Measurements from ENCODE around the gene ZNF451.
"Not testable (repeated sequence)": the region's sequence is repeated elsewhere in the genome, so short reads cannot be mapped to it uniquely, and the experiment has no call there.

Gene ZNF451

GRCh38 chr6:57089687-57090457 lies at the start of gene ZNF451:
TSS of gene ZNF451 (plus strand) at chr6:57090188. CDS start at chr6:57090254, 66 bp downstream.
- DNase-seq: peak; percentile 94

GRCh38 chr6:57044061-57044460 lies 45.9 kb upstream of the ZNF451 start:
- not testable (repeated sequence) for DNase-seq

DNA sequence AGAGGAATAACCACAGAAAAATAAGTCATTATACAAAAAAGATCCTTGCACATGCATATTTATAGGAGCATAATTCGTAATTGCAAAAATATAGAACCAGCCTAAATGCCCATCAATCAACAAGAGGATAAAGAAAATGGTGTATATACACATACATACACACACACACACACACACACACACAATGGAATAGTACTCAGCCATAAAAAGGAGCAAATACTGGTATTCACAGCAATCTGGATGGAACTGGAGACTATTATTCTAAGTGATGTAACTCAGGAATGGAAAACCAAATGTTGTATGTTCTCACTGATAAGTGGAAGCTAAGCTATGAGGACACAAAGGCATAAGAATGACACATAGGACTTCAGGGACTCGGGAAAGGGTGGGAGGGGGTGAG lies 45.4 kb upstream of the ZNF451 start:
- DNase-seq: no peak

- DNase-seq: peak; percentile 84
These were observed 43.4 kb upstream of the ZNF451 start, which contains the start of gene KIAA1586 for GRCh38 chr6:57046332-57047256. TSS of gene KIAA1586 (plus strand) at chr6:57046693. CDS start at chr6:57046756, 63 bp downstream.

DNA sequence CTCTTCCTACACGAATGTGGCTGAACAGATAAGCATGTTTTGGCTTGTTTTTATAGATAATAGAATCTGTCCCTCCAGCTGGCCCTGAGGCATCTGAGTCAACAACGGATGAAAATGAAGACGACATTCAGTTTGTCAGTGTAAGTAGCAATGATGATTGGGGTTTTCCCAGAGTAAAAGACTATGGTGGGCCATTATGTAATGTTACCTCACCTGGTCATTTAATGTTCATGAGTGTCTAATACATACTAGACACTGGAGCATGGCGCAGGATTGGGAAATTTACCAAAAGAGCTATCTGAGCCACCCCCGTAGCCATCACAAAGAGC lies 42.8 kb upstream of the ZNF451 start:
- not testable (repeated sequence) for DNase-seq

- not testable (repeated sequence) for DNase-seq
These were observed 42.1 kb upstream of the ZNF451 start for GRCh38 chr6:57047859-57048258.

DNA sequence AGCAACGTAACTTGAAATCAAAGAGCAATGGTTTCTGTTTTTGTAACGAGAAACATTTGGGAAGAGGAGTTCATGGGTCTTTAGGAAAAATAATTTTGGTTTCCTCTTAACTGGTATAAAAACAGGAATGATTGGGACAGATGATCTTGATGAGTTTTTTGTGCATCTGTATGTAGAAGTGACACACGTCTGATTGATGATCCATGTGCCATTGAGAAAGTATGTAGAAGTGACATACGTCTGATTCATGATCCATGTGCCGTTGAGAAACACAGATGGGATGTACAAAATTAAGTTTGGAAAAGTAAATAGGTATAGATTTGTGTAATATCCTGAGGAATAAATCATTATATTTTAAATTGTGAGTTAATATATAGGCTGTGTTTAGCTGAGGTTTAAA lies 41.4 kb upstream of the ZNF451 start:
- DNase-seq: no peak

GRCh38 chr6:57063847-57064246 lies 26.1 kb upstream of the ZNF451 start:
- DNase-seq: no peak

DNA sequence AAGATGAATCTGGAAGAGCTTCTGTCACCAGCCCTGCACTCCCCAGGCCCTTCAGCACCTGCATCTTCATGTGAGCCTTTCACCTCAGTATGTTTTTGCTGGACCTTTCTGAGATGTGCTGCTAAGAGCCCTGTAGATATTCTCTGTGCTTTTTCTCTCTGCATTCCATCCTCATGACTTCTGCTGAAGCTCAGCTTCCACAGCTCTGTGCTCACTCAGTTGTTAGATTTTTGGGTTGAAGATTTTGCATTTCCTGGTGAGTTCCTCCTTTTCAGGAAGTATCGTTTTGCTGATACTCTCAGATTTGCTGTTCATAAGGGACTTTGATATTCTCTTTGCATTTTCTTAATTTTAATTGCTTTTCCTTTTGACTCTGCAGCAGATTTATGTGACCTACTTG lies 25.2 kb upstream of the ZNF451 start:
- no peak for DNase-seq

DNA sequence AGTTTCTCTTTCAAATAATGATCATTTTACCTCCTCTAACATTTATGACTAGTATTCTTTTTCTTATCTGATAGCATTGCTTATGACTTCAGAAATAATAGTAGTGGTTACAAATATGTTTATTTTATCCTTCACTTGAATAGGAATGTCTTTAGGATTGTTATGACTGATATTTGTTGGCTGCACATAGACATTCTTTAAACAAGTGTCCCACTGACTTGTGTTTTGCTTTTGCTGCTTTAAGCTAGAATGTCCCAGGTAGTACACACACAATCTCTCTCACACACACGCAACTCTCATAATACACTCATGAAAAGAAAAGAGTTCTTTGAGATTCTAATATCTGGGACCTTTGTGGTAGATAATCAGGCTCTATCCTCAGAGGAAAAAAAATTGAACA lies 21.9 kb upstream of the ZNF451 start:
- no peak for DNase-seq

- DNase-seq: no peak
These were observed 20.8 kb upstream of the ZNF451 start for GRCh38 chr6:57069228-57069627.

GRCh38 chr6:57069920-57070331 lies 20.1 kb upstream of the ZNF451 start:
- no peak for DNase-seq

DNA sequence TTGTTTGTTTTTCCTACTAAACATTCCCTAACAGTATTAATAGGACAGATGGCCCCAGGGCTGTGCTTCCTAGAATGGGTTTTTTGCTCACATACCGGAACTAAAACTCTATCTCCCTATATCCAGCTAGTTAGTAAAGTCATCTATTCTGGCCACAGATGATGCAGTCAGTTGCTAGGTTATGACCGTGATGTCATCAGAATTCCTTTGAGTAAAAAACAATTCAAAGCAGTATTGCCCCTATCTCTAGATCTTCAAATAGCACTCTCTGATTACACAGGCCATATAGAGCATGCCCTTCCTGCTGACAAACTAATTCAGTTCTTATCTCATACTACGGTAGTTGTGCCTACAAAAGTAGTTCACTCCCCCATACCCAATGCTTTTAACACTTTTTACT lies 17.9 kb upstream of the ZNF451 start:
- DNase-seq: no peak

- DNase-seq: no peak
These were observed 15.6 kb upstream of the ZNF451 start for GRCh38 chr6:57074383-57074782.

GRCh38 chr6:57075092-57075491 lies 14.9 kb upstream of the ZNF451 start:
- no peak for DNase-seq

- DNase-seq: no peak
These were observed 11.3 kb upstream of the ZNF451 start for GRCh38 chr6:57078531-57079207.

GRCh38 chr6:57085471-57085870 lies 4.5 kb upstream of the ZNF451 start:
- no peak for DNase-seq

DNA sequence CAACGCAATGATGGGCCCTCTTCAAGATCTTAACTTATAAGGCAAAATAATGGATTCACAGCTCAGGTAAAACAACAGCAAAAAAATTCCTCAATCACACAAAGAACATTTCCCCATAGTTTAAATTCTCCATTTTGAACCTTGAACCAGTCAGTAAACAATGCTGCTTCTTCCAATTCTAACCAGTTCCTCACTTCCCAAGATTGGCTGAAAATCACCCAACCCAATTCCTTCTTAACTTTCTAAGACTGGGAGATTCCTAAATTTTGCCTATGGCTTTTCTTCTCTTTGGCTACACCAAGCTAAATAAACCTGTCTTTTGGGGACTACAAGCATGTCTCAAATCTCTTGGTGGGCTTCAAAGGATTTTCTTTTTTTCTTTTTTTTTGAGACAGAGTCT lies 3.1 kb upstream of the ZNF451 start:
- DNase-seq: no peak

DNA sequence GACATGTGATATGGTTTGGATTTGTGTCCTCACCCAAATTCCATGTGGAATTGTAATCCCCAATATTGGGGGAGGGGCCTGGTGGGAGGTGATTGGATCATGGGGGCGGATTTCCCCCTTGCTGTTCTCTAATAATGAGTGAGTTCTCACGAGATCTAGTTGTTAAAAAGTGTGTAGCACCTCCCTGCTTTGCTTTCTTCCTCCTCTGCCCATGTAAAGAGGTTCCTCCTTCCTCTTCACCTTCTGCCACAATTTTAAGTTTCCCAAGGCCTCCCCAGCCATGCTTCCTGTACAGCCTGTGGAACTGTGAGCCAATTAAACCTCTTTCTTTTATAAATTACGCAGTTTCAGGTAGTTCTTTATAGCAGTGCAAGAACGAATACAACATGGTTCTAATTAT lies 2.1 kb upstream of the ZNF451 start:
- no peak for DNase-seq

DNA sequence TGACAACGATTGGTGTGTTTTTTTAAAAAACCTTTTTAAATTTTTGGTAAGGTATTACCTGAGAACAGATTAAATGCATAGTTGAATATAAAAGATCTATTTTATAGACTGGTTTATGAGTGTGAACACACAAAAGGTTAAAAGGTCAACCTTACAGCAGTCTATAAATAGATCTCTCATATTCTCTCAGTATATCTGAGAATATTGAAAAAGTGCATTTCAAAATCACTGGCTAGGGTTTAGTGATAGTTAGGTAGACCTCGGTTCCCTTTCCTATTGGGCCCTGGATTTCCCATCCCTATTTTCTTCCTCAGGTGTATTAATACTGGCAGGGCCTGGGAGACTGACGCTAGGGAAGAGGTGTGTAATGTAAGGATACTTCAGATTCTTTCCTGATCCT lies 723 bp upstream of the ZNF451 start:
- DNase-seq: no peak

- not testable (repeated sequence) for DNase-seq
These were observed 575 bp downstream of the ZNF451 start for GRCh38 chr6:57090458-57091067.

DNA sequence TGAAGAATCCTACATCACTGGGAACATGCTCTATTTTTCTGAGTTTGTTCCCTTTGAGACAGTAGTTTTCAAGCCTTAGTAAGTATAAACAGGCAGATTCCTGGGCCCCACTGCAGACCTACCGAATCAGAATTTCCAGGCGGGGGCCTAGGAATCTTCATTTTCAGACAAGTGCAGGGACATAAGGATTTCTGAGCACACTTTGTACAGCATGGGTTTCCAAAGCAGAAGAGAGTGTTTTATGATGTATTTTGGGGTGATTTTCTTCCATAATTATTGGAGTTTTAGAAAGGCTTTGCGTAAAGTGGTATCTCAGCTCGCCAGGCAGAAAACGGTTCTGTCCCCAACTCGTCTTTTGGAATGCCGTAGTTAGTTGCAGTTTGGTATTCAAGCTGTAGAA lies 1.4 kb downstream of the ZNF451 start:
- DNase-seq: not testable (repeated sequence)

GRCh38 chr6:57094689-57095088 lies 4.7 kb downstream of the ZNF451 start:
- no peak for DNase-seq

Measured in NCI-H526 treated with DMSO at 0.1 percent for 48 hours (cell line).